ENCODE results near the gene AP5S1. TPM values are rescaled to one million over a fixed set of nuclear protein-coding genes. Genes with fewer than 3 reads are reported as not detected.
A peak's percentile ranks its signal among the peaks of the same experiment; 100 is the strongest.

Gene AP5S1
- polyA plus RNA-seq, 3 donors = 6.6 to 10.8 (median 8.6) TPM

- Histone ChIP-seq H3K36me3 (replicated peaks in 1 of 2; ENCODE audit: control insufficient read depth in 1 of 2, insufficient read depth in 2 of 2, low read length in 2 of 2) (peaks cover 74 to 97% of the 10 kb centered on the region in 2 donors), H3K4me2 (replicated peaks; ENCODE audit: extremely low read depth, low read length, poor library complexity, severe bottlenecking) (no peak overlapping the region)
- peaks cover 0 to 3% (median 0%) of the 10 kb centered on the region in 3 donors for H3K27me3 Mint-ChIP-seq (ENCODE audit: low read depth in 3 of 3)
These were observed 47.5 kb downstream of the AP5S1 start for GRCh38 chr20:3867802-3868201.

GRCh38 chr20:3869839-3870634 is 49.7 kb downstream of the AP5S1 start:
- no peak overlapping the region for H3K9ac ChIP-seq (ENCODE audit: insufficient read depth, low read length, poor library complexity, severe bottlenecking)
- H3K4me2 ChIP-seq (replicated peaks; ENCODE audit: extremely low read depth, low read length, poor library complexity, severe bottlenecking) = no peak overlapping the region
- Mint-ChIP-seq H3K27ac (peak overlapping the region in 1 of 7 donors; percentile 56), H3K27me3 (ENCODE audit: low read depth in 3 of 3) (peaks cover 0 to 3% (median 0%) of the 10 kb centered on the region in 3 donors), H3K9me3 (no peaks in the 10 kb centered on the region), H3K36me3 (peaks cover 58 to 97% of the 10 kb centered on the region in 2 donors), H3K4me3 (no peak overlapping the region), H3K4me1 (peaks cover 14% of the 10 kb centered on the region)
- H3K4me3 ChIP-seq (replicated peaks in 1 of 3; ENCODE audit: low read depth in 2 of 3, low read length in 3 of 3) = no peak overlapping the region
- peaks cover under 1 to 2% of the 10 kb centered on the region in 2 donors for H3K4me1 ChIP-seq (ENCODE audit: control insufficient read depth in 1 of 2, insufficient read depth in 2 of 2, low read length in 2 of 2)
- H3K9me3 ChIP-seq (replicated peaks in 1 of 2; ENCODE audit: control insufficient read depth in 1 of 2, insufficient read depth in 1 of 2, low read length in 2 of 2) = no peaks in the 10 kb centered on the region
- no peak for DNase-seq
- peaks cover 65 to 97% of the 10 kb centered on the region in 2 donors for H3K36me3 ChIP-seq (replicated peaks in 1 of 2; ENCODE audit: control insufficient read depth in 1 of 2, insufficient read depth in 2 of 2, low read length in 2 of 2)
- TF ChIP-seq CTCF (IDR thresholded peaks at IDR 0.05) = no peak
- no peak overlapping the region for H2AFZ ChIP-seq (ENCODE audit: insufficient read depth, low read depth, low read length, poor library complexity, severe bottlenecking)
- H3K27ac ChIP-seq (ENCODE audit: low read depth in 1 of 2, low read length in 2 of 2) = peak overlapping the region in 1 of 2 donors; percentile 45
- peaks cover 27% of the 10 kb centered on the region for H3K79me2 ChIP-seq (ENCODE audit: insufficient read depth, low read length)
- H3K27me3 ChIP-seq (ENCODE audit: control insufficient read depth in 2 of 2, insufficient read depth in 2 of 2, low read length in 2 of 2) = no peaks in the 10 kb centered on the region
- peaks cover 74% of the 10 kb centered on the region for H4K20me1 ChIP-seq (ENCODE audit: insufficient read depth, low read length)
- WGBS (ENCODE audit: insufficient coverage) = 97% methylated on average over 7 of the region's 10 CpGs
- intact Hi-C loops (cut with micrococcal nuclease) = no loop called here

More at GRCh38 chr20:3867802-3868201, 47.5 kb downstream of the AP5S1 start:
- 85% methylated on average over 2 of the region's 2 CpGs for WGBS (ENCODE audit: insufficient coverage)
- Histone ChIP-seq H2AFZ (ENCODE audit: insufficient read depth, low read depth, low read length, poor library complexity, severe bottlenecking) (no peak overlapping the region), H3K9ac (ENCODE audit: insufficient read depth, low read length, poor library complexity, severe bottlenecking) (no peak overlapping the region), H3K4me3 (replicated peaks in 1 of 3; ENCODE audit: low read depth in 2 of 3, low read length in 3 of 3) (no peak overlapping the region), H4K20me1 (ENCODE audit: insufficient read depth, low read length) (peaks cover 78% of the 10 kb centered on the region), H3K27ac (ENCODE audit: low read depth in 1 of 2, low read length in 2 of 2) (no peak overlapping the region), H3K79me2 (ENCODE audit: insufficient read depth, low read length) (peaks cover 19% of the 10 kb centered on the region), H3K9me3 (replicated peaks in 1 of 2; ENCODE audit: control insufficient read depth in 1 of 2, insufficient read depth in 1 of 2, low read length in 2 of 2) (no peaks in the 10 kb centered on the region), H3K27me3 (ENCODE audit: control insufficient read depth in 2 of 2, insufficient read depth in 2 of 2, low read length in 2 of 2) (no peaks in the 10 kb centered on the region), H3K4me1 (ENCODE audit: control insufficient read depth in 1 of 2, insufficient read depth in 2 of 2, low read length in 2 of 2) (no peaks in the 10 kb centered on the region)
- no peak for TF ChIP-seq CTCF (IDR thresholded peaks at IDR 0.05)
- Mint-ChIP-seq H3K27ac (peak overlapping the region in 2 of 7 donors; percentile 43 to 73), H3K4me3 (no peak overlapping the region), H3K4me1 (peaks cover 4% of the 10 kb centered on the region), H3K9me3 (no peaks in the 10 kb centered on the region), H3K36me3 (peaks cover 64 to 98% of the 10 kb centered on the region in 2 donors)
- no peak for DNase-seq
- intact Hi-C loops (cut with micrococcal nuclease) = no loop called here

All from CD14-positive monocyte (primary cell).